Measurements from ENCODE around the gene NSUN4.
"Not testable (repeated sequence)": the region's sequence is repeated elsewhere in the genome, so short reads cannot be mapped to it uniquely, and the experiment has no call there.

NSUN4 gene

GRCh38 chr1:46315669-46316403 lies 24.8 kb upstream of the NSUN4 start:
- H3K36me3 ChIP-seq (replicated peaks): peaks cover 65% of the 10 kb centered on the region

DNA sequence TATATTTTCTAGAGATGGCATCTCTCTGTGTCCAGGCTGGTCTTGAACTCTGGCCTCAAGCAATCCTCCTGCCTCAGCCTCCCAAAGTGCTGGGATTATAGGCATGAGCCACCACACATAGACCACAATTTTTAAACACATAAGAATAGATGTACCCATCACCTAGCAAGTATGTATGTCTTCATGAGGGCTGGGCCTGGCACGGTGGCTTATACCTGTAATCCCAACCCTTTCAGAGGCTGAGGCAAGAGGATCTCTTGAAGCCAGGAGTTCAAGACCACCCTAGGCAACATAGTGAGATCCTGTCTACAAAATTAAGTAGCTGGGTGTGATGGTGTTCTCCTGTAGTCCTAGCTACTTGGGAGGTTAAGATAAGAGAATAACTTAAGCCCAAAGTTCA lies 23.3 kb upstream of the NSUN4 start:
- peaks cover 50% of the 10 kb centered on the region for H3K36me3 ChIP-seq (replicated peaks)

More at GRCh38 chr1:46315669-46316403, 24.8 kb upstream of the NSUN4 start:
- Histone ChIP-seq H3K4me1 (peaks cover 4% of the 10 kb centered on the region), H3K4me3 (no peak overlapping the region), H3K27me3 (ENCODE audit: low read depth) (no peaks in the 10 kb centered on the region), H3K9me3 (no peaks in the 10 kb centered on the region)
- in situ Hi-C loops (cut with MboI; ENCODE audit: low sequenced_read_pairs): no loop called here
- no peak for DNase-seq (ENCODE audit: low spot score in 2 of 2)

GRCh38 chr1:46319301-46319700 lies 21.3 kb upstream of the NSUN4 start:
- H3K4me3 ChIP-seq; H3K9me3 ChIP-seq; H3K4me1 ChIP-seq; H3K27me3 ChIP-seq (ENCODE audit: low read depth); DNase-seq (ENCODE audit: low spot score in 2 of 2); in situ Hi-C loops (cut with MboI; ENCODE audit: low sequenced_read_pairs): not testable (repeated sequence)
- H3K36me3 ChIP-seq (replicated peaks): peaks cover 32% of the 10 kb centered on the region

More for the DNA sequence above, 23.3 kb upstream of the NSUN4 start:
- Histone ChIP-seq H3K9me3 (no peaks in the 10 kb centered on the region), H3K4me3 (no peak overlapping the region), H3K27me3 (ENCODE audit: low read depth) (no peaks in the 10 kb centered on the region), H3K4me1 (peaks cover 4% of the 10 kb centered on the region)
- in situ Hi-C loops (cut with MboI; ENCODE audit: low sequenced_read_pairs): no loop called here
- no peak for DNase-seq (ENCODE audit: low spot score in 2 of 2)

DNA sequence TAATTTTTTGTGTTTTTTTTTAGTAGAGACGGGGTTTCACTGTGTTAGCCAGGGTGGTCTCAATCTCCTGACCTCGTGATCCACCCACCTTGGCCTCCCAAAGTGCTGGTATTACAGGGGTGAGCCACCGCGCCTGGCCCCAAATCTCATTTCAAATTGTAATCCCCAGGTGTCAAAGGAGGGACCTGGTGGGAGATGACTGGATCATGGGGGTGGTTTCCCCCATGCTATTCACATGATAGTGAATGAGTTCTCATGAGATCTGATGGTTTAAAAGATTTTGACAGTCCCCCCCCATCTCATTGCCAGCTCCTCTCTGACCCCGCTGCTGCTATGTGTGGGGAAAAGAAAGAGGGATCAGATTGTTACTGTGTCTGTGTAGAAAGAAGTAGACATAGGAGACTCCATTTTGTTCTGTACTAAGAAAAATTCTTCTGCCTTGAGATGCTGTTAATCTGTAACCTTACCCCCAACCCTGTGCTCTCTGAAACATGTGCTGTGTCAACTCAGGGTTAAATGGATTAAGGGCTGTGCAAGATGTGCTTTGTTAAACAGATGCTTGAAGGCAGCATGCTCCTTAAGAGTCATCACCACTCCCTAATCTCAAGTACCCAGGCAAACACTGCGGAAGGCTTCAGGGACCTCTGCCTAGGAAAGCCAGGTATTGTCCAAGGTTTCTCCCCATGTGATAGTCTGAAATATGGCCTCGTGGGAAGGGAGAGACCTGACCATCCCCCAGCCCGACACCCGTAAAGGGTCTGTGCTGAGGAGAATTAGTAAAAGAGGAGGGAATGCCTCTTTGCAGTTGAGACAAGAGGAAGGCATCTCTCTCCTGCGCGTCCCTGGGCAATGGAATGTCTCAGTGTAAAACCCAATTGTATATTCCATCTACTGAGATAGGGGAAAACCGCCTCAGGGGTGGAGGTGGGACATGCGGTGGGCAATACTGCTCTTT lies 20.4 kb upstream of the NSUN4 start:
- H3K4me3 ChIP-seq; in situ Hi-C loops (cut with MboI; ENCODE audit: low sequenced_read_pairs); H3K9me3 ChIP-seq; H3K4me1 ChIP-seq; H3K27me3 ChIP-seq (ENCODE audit: low read depth): not testable (repeated sequence)
- peaks cover 23% of the 10 kb centered on the region for H3K36me3 ChIP-seq (replicated peaks)
- DNase-seq (ENCODE audit: low spot score in 2 of 2): peak in 1 of 2 experiments; percentile 51

DNA sequence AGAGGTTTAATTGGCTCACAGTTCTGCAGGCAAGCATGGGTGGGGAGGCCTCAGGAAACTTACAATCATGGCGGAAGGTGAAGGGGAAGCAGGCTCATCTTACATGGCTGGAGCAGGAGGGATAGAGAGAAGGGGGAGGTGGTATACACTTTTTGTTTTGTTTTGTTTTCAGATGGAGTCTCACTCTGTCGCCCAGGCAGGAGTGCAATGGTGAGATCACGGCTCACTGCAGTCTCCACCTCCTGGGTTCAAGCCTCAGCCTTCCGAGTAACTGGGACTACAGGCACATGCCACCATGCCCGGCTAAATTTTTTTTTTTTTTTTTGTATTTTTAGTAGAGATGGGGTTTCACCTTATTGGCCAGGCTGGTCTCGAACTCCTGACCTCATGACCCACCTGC lies 18.4 kb upstream of the NSUN4 start:
- in situ Hi-C loops (cut with MboI; ENCODE audit: low sequenced_read_pairs); H3K4me3 ChIP-seq; H3K36me3 ChIP-seq (replicated peaks); DNase-seq (ENCODE audit: low spot score in 2 of 2); H3K9me3 ChIP-seq; H3K27me3 ChIP-seq (ENCODE audit: low read depth); H3K4me1 ChIP-seq: not testable (repeated sequence)

DNA sequence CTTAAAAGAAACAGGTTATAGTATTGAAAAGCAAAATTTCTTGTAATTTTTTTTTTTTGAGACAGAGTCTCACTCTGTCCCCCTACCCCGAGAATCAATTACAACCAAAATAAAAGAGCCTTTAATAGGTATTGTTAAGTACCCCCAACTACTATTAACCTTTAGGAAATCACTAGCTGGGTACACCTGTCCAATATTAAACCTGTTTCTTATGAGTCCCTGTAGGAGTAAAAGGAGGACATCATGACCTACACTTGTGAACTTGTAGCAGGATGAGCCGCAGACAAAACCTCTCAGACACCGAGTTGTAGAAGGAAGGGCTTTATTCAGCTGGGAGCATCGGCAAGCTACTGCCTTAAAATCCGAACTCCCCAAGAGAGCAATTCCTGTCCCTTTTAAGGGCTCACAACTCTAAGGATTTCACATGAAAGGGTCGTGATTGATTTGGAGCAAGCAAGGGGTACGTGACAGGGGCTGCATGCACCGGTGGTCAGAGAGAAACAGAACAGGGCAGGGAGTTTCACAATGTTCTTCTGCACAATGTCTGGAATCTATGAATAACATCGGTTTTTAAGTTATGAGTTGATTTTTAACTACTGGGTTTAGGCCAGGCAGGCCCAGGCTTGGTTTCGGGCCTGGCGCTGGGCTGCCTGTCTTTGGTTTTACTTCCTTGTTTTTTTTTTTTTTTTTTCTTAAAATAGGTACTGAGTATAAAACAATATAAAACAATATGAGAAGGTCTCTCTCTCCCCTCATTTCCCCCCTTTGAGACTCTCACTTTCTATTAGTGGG lies 15.1 kb upstream of the NSUN4 start:
- H3K4me3 ChIP-seq; H3K36me3 ChIP-seq (replicated peaks); in situ Hi-C loops (cut with MboI; ENCODE audit: low sequenced_read_pairs); H3K9me3 ChIP-seq; H3K27me3 ChIP-seq (ENCODE audit: low read depth); H3K4me1 ChIP-seq; DNase-seq (ENCODE audit: low spot score in 2 of 2): not testable (repeated sequence)

- H3K4me3 ChIP-seq; H3K36me3 ChIP-seq (replicated peaks); H3K9me3 ChIP-seq; H3K27me3 ChIP-seq (ENCODE audit: low read depth); H3K4me1 ChIP-seq; in situ Hi-C loops (cut with MboI; ENCODE audit: low sequenced_read_pairs); DNase-seq (ENCODE audit: low spot score in 2 of 2): not testable (repeated sequence)
These were observed 12.4 kb upstream of the NSUN4 start for GRCh38 chr1:46328182-46328581.

- in situ Hi-C loops (cut with MboI; ENCODE audit: low sequenced_read_pairs); H3K9me3 ChIP-seq; DNase-seq (ENCODE audit: low spot score in 2 of 2); H3K36me3 ChIP-seq (replicated peaks); H3K27me3 ChIP-seq (ENCODE audit: low read depth); H3K4me3 ChIP-seq; H3K4me1 ChIP-seq: not testable (repeated sequence)
These were observed 10.8 kb upstream of the NSUN4 start for GRCh38 chr1:46329807-46330206.

- H3K27me3 ChIP-seq (ENCODE audit: low read depth); in situ Hi-C loops (cut with MboI; ENCODE audit: low sequenced_read_pairs); H3K4me1 ChIP-seq; H3K36me3 ChIP-seq (replicated peaks); DNase-seq (ENCODE audit: low spot score in 2 of 2); H3K4me3 ChIP-seq; H3K9me3 ChIP-seq: not testable (repeated sequence)
These were observed 10.2 kb upstream of the NSUN4 start for GRCh38 chr1:46330381-46330780.

DNA sequence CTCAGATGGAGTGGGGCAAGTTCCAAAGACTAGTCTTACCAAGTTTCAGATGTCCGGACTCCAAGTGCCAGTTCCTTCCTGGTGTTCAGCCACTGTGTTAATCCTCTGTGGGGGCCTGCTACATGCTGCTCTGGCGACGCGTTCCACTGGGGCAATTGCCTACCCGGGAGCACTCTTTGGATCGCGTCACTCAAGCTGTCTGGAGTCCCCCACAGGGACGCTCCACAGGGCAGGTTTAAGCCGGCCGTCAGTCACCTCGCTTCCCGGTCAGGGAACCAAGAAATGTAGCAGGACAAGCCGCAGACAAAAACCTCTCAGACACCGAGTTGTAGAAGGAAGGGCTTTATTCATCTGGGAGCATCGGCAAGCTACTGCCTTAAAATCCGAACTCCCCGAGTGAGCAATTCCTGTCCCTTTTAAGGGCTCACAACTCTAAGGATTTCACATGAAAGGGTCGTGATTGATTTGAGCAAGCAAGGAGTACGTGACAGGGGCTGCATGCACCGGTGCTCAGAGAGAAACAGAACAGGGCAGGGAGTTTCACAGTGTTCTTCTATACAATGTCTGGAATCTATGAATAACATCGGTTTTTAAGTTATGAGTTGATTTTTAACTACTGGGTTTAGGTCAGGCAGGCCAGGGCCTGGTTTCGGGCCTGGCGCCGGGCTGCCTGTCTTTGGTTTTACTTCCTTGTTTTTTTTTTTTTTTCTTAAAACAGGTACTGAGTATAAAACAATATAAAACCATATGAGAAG lies 8.6 kb upstream of the NSUN4 start:
- H3K27me3 ChIP-seq (ENCODE audit: low read depth); H3K4me1 ChIP-seq; H3K4me3 ChIP-seq; DNase-seq (ENCODE audit: low spot score in 2 of 2); H3K36me3 ChIP-seq (replicated peaks); in situ Hi-C loops (cut with MboI; ENCODE audit: low sequenced_read_pairs); H3K9me3 ChIP-seq: not testable (repeated sequence)

- DNase-seq (ENCODE audit: low spot score in 2 of 2): peak; percentile 44
- Histone ChIP-seq H3K36me3 (replicated peaks) (no peaks in the 10 kb centered on the region), H3K27me3 (ENCODE audit: low read depth) (no peaks in the 10 kb centered on the region), H3K9me3 (no peaks in the 10 kb centered on the region), H3K4me1 (0 out of 2 replicates have a peak, but pooled peaks cover 3% of the 10 kb centered on the region), H3K4me3 (no peak overlapping the region)
- in situ Hi-C loops (cut with MboI; ENCODE audit: low sequenced_read_pairs): no loop called here
These were observed 7.1 kb upstream of the NSUN4 start for GRCh38 chr1:46333300-46334029.

- no peaks in the 10 kb centered on the region for H3K27me3 ChIP-seq (ENCODE audit: low read depth)
- H3K4me3 ChIP-seq: no peak overlapping the region
- H3K4me1 ChIP-seq: 0 out of 2 replicates have a peak, but pooled peaks cover 3% of the 10 kb centered on the region
- no peak for DNase-seq (ENCODE audit: low spot score in 2 of 2)
- H3K36me3 ChIP-seq (replicated peaks): no peaks in the 10 kb centered on the region
- no peaks in the 10 kb centered on the region for H3K9me3 ChIP-seq
- in situ Hi-C loops (cut with MboI; ENCODE audit: low sequenced_read_pairs): no loop called here
These were observed 6.6 kb upstream of the NSUN4 start for GRCh38 chr1:46334030-46334384.
